HG03066 (cell line): ENCODE data around the gene CENATAC.
A peak's percentile ranks its signal among the peaks of the same experiment; 100 is the strongest.
"Not testable (repeated sequence)": the region's sequence is repeated elsewhere in the genome, so short reads cannot be mapped to it uniquely, and the experiment has no call there.

Experiments used
- ATAC-seq: cut with Tn5 transposase; IDR thresholded peaks from one replicate; pipeline ENCODE4 v1.9.1; 2021; ENCODE audit warnings: low read depth; ENCODE audit not compliant: unreplicated experiment

CENATAC gene

DNA sequence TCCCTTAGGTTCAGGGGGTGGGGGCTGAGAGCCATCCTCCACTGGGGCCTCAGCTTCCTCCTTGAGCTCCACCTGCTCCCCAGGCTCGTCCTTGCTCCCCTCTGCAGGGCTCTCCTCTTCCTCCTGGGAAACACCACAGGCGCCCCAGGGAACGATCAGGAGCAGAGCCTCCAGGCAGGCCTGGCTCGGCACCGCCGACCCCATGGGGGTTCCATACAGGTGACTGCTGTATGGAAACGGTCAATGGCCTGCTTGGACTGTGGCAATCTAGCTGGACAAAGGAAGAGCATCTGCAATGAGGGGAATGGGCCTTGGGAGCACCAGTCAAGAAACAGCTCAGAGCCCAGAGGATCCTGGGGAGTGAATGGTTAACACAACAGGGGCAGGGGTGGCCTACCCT lies 51.1 kb downstream of the CENATAC start:
- no peak for ATAC-seq

- ATAC-seq = no peak
These were observed 53.7 kb downstream of the CENATAC start for GRCh38 chr11:119051440-119052162.

- ATAC-seq = no peak
These were observed 54.4 kb downstream of the CENATAC start for GRCh38 chr11:119052163-119052814.

DNA sequence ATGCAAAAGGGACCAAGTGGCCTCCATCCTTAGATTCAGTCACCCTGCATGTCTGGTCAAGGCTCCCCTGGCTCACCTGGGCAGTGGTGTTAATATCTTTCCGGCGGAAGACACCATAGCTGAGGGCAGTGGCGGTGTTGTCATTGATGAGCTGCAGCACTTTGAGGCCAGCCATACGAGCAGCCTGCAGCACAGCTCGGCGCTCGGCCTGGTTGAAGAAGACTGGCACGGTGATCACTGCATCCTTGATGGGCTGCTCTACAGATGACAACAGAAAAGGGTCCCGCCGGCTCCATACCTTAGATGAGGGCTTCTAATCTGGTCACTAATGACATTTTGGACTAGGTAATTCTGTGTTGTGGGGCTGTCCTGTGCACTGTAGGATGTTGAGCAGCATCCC lies 56.5 kb downstream of the CENATAC start:
- no peak for ATAC-seq

DNA sequence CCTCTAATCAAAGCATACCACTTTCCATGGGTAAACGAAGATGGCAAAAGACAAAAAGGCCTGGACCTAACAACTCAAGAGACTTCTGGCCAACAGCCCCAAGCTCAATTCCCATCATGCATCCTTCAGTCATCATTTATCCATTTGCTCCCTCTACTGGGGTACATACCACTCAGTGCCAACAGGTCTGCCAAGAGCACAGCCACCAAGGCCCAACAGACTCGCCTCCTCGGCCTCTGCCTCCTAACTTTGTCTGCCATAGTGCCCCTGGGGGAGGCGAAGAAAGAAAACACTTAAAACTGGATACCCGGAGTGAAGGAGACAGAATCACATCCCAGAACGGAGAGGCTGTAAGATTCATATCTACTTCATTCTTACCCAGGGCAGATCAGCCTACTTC lies 58.0 kb downstream of the CENATAC start:
- no peak for ATAC-seq

DNA sequence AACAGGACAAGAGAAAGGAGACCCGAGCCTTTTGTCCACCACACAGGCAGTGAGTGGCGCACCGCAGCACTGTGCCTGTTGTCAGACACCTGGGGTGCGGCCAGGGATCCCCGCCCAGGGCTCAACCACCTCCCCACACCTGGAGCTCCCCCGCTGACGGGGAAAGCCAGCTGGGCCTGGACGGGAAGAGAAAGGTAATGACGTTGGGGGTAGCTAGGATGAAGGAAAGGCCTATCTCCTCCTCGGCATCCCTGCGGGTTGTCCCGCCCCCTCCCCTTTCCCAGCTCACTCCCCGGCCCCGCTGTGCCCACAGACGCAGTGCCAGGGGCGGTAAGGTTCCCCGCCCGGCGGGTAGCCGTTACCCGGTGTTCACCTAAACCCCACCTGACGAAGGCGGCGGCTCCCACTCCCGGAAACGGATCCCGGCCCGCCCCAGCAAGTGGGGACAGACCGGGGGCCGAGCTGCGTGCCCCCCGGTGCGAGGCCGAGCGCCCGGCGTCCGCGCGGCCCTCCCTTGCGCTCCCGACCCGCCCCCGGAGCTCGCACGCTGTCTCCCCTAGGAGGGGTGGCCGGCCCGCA lies 58.6 kb downstream of the CENATAC start:
- ATAC-seq = peak; percentile 13

GRCh38 chr11:119057000-119057769 lies 59.2 kb downstream of the CENATAC start, which contains the start of gene HYOU1:
Gene HYOU1 (minus strand): TSS chr11:119057205. CDS start chr11:119056160, 1,045 bp downstream.
- peak; percentile 90 for ATAC-seq

DNA sequence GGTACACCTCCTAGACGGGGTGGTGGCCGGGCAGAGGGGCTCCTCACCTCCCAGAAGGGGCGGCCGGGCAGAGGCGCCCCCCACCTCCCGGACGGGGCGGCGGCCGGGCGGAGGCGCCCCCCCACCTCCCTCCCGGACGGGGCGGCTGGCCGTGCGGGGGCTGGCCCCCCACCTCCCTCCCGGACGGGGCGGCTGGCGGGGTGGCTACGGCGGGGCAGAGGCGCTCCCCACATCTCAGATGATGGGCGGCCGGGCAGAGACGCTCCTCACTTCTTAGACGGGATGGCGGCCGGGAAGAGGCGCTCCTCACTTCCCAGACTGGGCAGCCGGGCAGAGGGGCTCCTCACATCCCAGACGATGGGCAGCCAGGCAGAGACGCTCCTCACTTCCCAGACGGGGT lies 61.2 kb downstream of the CENATAC start:
- not testable (repeated sequence) for ATAC-seq

- ATAC-seq = no peak
These were observed 63.3 kb downstream of the CENATAC start for GRCh38 chr11:119061256-119061655.

GRCh38 chr11:119062779-119063178 lies 64.8 kb downstream of the CENATAC start:
- no peak for ATAC-seq

DNA sequence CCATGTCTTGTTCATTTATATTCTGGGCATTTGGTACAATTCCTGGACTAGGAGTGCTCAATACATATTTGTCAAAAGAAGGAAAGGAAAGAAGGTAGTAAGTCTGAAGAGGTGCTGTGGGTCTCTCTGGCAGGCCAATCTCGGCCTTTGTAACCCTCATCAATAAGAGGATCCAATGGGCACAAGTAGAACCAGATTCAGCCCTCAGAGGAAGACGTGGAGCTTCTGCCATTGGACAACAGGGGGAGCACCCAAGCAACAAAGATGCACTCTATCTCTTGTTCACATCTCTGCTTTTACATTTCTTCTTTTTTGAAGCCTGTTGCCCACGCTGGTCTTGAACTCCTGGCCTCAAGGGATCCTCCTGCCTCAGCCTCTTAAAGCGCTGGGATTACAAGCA lies 67.4 kb downstream of the CENATAC start:
- no peak for ATAC-seq
